ENCODE results near the gene CARMIL1.

DNA sequence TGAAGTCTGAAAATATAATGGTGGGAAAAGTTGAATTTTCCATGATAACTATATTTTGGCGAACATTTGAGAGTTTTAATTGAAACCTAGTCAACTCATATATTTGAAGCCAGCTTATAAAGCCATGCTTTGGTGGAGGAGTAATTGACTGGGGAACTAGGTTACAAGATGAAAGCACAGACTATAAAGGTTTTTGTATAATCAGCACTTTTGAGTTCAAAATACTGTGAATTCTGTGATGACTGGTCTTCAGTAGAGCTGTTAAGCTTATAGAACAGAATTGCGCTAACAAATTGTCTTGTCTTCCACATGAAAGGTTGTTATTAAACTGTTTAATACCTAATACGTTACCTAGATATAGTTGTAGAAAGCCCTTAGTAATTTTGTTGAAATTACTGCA lies 213.8 kb downstream of the CARMIL1 start:
- TF ChIP-seq POLR2A (IDR thresholded peaks at IDR 0.05; ENCODE audit: low read length) (no peak), GATA1 (IDR thresholded peaks at IDR 0.05; ENCODE audit: low read depth, low read length) (no peak)
